Neural progenitor cell (in vitro differentiated cells): ENCODE measurements around the gene OR2F2. TPM values are rescaled to one million over a fixed set of nuclear protein-coding genes. Genes with fewer than 3 reads are reported as not detected.

ENCODE experiments used
- DNase-seq: peaks from one replicate; pipeline ENCODE4 v3.0.0-alpha.2; 2016; ENCODE audit warnings: low spot score
- H2AFZ ChIP-seq: fragments of 200-600 bp; sonication (generic); replicated peaks from 2 replicates; pipeline ENCODE4 v1.6.1; 2016; ENCODE audit warnings: antibody characterized with exemption
- H3F3A ChIP-seq: fragments of 200-600 bp; sonication (generic); 2 replicates; pipeline ENCODE4 v1.6.1; 2016; ENCODE audit warnings: antibody characterized with exemption, low read depth
- H3K27ac ChIP-seq: fragments of 200-600 bp; sonication (generic); 2 replicates; pipeline ENCODE4 v1.5.1; 2016; ENCODE audit warnings: mild to moderate bottlenecking
- H3K27me3 ChIP-seq: fragments of 200-600 bp; sonication (generic); 2 replicates; pipeline ENCODE4 v1.6.1; 2016; ENCODE audit warnings: mild to moderate bottlenecking, moderate library complexity
- H3K36me3 ChIP-seq: fragments of 200-600 bp; sonication (generic); 2 replicates; pipeline ENCODE4 v1.5.1; 2016
- H3K4me1 ChIP-seq: fragments of 200-600 bp; sonication (generic); 2 replicates; pipeline ENCODE4 v1.6.1; 2016; ENCODE audit warnings: mixed run types
- H3K4me2 ChIP-seq: fragments of 200-600 bp; sonication (generic); 2 replicates; pipeline ENCODE4 v1.6.1; 2016
- H3K4me3 ChIP-seq: fragments of 200-600 bp; sonication (generic); 2 replicates; pipeline ENCODE4 v1.5.1; 2016
- H3K79me2 ChIP-seq: fragments of 200-600 bp; sonication (generic); 2 replicates; pipeline ENCODE4 v1.6.1; 2016; ENCODE audit warnings: low read depth
- H3K9ac ChIP-seq: fragments of 200-600 bp; sonication (generic); 2 replicates; pipeline ENCODE4 v1.6.1; 2016
- H3K9me3 ChIP-seq: fragments of 200-600 bp; sonication (generic); 2 replicates; pipeline ENCODE4 v1.5.1; 2016; ENCODE audit warnings: low read depth
- H4K20me1 ChIP-seq: fragments of 200-600 bp; sonication (generic); 2 replicates; pipeline ENCODE4 v1.6.1; 2016; ENCODE audit warnings: low read depth
- H3K27ac Mint-ChIP-seq: 3 replicates; pipeline ENCODE4 v1.8.0; 2021; ENCODE audit warnings: mixed read lengths
- H3K27me3 Mint-ChIP-seq: 2 replicates; pipeline ENCODE4 v1.8.0; 2022; ENCODE audit warnings: low read depth, mild to moderate bottlenecking, inconsistent platforms, moderate library complexity, mixed read lengths; ENCODE audit not compliant: insufficient read depth
- H3K36me3 Mint-ChIP-seq: 3 replicates; pipeline ENCODE4 v1.8.0; 2021; ENCODE audit warnings: mixed read lengths
- H3K4me1 Mint-ChIP-seq: 3 replicates; pipeline ENCODE4 v1.8.0; 2021; ENCODE audit warnings: mixed read lengths
- H3K4me3 Mint-ChIP-seq: 3 replicates; pipeline ENCODE4 v1.8.0; 2021; ENCODE audit warnings: mild to moderate bottlenecking, moderate library complexity, mixed read lengths
- H3K9me3 Mint-ChIP-seq: 3 replicates; pipeline ENCODE4 v1.8.0; 2020; ENCODE audit warnings: mixed read lengths
- EZH2 ChIP-seq: fragments of 200-600 bp; sonication (generic); IDR thresholded peaks from 2 replicates; pipeline ENCODE4 v1.6.1; 2017; ENCODE audit warnings: antibody characterized with exemption, mild to moderate bottlenecking, moderate library complexity
- EZH2phosphoT487 ChIP-seq: fragments of 200-600 bp; sonication (generic); IDR thresholded peaks from 2 replicates; pipeline ENCODE4 v1.6.1; 2017; ENCODE audit warnings: antibody characterized with exemption
- total RNA-seq: library from RNA; depleted of rRNA; stranded (reverse); fragments of >200 nt; gene quantifications from 2 replicates; pipeline ENCODE4 v1.2.3, GENCODE V29; 2015; ENCODE audit warnings: low replicate concordance
- TF ChIP-seq, protein P1 (sequence below): fragments of 200-600 bp; sonication (generic); IDR thresholded peaks from 2 replicates; pipeline ENCODE4 v1.5.1; 2017; ENCODE audit warnings: antibody characterized with exemption, mild to moderate bottlenecking

The OR2F2 gene
- total RNA-seq, 1 donor from 2014 or later: not detected

DNA sequence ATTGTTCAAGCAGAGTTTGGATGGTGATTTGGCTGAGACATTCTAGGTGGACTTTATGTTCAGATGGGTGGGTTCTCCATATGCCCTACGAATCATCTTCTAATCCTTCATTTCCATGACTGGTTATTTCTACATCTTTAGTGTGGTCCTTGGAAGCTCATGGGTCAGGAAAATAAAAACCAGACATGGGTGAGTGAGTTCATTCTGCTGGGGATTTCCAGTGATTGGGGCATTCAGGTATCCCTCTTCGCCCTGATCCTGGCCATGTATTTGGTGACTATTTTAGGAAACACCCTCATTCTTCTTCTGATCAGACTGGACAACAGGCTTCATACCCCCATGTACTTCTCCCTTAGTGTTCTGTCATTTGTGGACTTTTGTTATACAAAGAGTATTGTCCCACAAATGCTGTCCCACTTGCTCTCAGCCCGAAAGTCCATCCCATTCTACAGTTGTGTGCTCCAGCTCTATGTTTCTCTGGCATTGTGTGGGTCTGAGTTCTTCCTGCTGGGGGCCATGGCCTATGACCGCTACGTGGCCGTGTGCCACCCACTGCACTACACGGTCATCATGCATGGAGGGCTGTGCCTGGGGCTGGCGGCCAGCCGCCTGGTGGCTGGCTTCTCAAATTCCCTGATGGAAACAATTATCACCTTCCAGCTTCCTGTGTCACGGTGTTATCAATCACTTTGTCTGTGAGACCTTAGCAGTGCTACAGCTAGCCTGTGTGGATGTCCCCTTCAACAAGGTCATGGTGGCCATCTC, 45.9 kb downstream of the OR2F2 start:
- H3K27me3 Mint-ChIP-seq: no peaks in the 10 kb centered on the region
- Histone ChIP-seq H3K79me2 (no peaks in the 10 kb centered on the region), H3K4me3 (no peak overlapping the region), H3K4me2 (no peak overlapping the region), H3K4me1 (no peaks in the 10 kb centered on the region), H3K36me3 (no peaks in the 10 kb centered on the region), H3K9me3 (no peaks in the 10 kb centered on the region), H3K9ac (no peak overlapping the region), H4K20me1 (no peaks in the 10 kb centered on the region), H3K27ac (no peak overlapping the region), H3K27me3 (no peaks in the 10 kb centered on the region), H3F3A (no peaks in the 10 kb centered on the region), H2AFZ (no peak overlapping the region)
- no peak for DNase-seq
- H3K4me1 Mint-ChIP-seq: no peaks in the 10 kb centered on the region
- TF ChIP-seq, protein P1, sequence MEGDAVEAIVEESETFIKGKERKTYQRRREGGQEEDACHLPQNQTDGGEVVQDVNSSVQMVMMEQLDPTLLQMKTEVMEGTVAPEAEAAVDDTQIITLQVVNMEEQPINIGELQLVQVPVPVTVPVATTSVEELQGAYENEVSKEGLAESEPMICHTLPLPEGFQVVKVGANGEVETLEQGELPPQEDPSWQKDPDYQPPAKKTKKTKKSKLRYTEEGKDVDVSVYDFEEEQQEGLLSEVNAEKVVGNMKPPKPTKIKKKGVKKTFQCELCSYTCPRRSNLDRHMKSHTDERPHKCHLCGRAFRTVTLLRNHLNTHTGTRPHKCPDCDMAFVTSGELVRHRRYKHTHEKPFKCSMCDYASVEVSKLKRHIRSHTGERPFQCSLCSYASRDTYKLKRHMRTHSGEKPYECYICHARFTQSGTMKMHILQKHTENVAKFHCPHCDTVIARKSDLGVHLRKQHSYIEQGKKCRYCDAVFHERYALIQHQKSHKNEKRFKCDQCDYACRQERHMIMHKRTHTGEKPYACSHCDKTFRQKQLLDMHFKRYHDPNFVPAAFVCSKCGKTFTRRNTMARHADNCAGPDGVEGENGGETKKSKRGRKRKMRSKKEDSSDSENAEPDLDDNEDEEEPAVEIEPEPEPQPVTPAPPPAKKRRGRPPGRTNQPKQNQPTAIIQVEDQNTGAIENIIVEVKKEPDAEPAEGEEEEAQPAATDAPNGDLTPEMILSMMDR: no peak
- TF ChIP-seq EZH2phosphoT487 (no peak), EZH2 (no peak)
- H3K27ac Mint-ChIP-seq: no peak overlapping the region
- H3K4me3 Mint-ChIP-seq: no peak overlapping the region
- no peaks in the 10 kb centered on the region for H3K9me3 Mint-ChIP-seq
- no peaks in the 10 kb centered on the region for H3K36me3 Mint-ChIP-seq

DNA sequence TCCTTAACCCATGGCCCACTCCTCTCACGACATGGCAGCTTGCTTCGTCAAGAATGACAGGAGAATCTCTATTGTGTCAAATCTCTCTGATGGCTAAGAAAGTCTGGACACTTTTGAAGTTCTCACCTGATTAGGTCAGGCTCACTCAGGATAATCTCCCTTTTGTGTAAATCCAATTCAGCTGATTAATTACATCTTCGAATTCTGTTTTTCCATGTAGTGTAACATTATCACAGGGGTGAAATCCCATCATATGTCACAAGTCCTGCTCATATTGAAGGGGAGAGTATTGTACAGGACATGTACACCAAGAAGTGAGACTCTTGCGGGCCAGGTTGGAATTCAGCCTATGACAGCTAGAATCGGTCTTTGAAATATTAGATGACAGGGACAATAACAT, 48.9 kb downstream of the OR2F2 start:
- DNase-seq: no peak
- Histone ChIP-seq H2AFZ (no peak overlapping the region), H4K20me1 (no peaks in the 10 kb centered on the region), H3K27me3 (no peaks in the 10 kb centered on the region), H3K4me2 (no peak overlapping the region), H3K4me3 (no peak overlapping the region), H3K9me3 (no peaks in the 10 kb centered on the region), H3K27ac (no peak overlapping the region), H3K4me1 (no peaks in the 10 kb centered on the region), H3K36me3 (no peaks in the 10 kb centered on the region), H3F3A (no peaks in the 10 kb centered on the region), H3K9ac (no peak overlapping the region), H3K79me2 (no peaks in the 10 kb centered on the region)
- Mint-ChIP-seq H3K27me3 (no peaks in the 10 kb centered on the region), H3K36me3 (no peaks in the 10 kb centered on the region), H3K4me1 (no peaks in the 10 kb centered on the region), H3K27ac (no peak overlapping the region), H3K9me3 (no peaks in the 10 kb centered on the region), H3K4me3 (no peak overlapping the region)
- TF ChIP-seq EZH2phosphoT487 (no peak), EZH2 (no peak)
- TF ChIP-seq, protein P1: no peak

Other genes with a start within 250 kb of the OR2F2 start
- gene CTAGE6, start 177.5 kb upstream of the OR2F2 start, total RNA-seq: 0.07 TPM in 1 of 2 replicates, not detected in the other
- 71.0 and 89.6 TPM in 2 replicates for gene TCAF1, start 33.1 kb upstream of the OR2F2 start, total RNA-seq
- not detected in 2 replicates for gene OR2F1, start 19.6 kb downstream of the OR2F2 start, total RNA-seq
- gene OR6B1, start 65.1 kb downstream of the OR2F2 start, total RNA-seq: not detected in 2 replicates
- not detected in 2 replicates for gene OR2A5, start 113.7 kb downstream of the OR2F2 start, total RNA-seq
- gene OR2A25, start 134.6 kb downstream of the OR2F2 start, total RNA-seq: not detected in 2 replicates
- not detected in 2 replicates for gene OR2A12, start 151.0 kb downstream of the OR2F2 start, total RNA-seq
- not detected in 2 replicates for gene OR2A2, start 174.3 kb downstream of the OR2F2 start, total RNA-seq
- not detected in 2 replicates for gene OR2A14, start 187.9 kb downstream of the OR2F2 start, total RNA-seq
- gene CTAGE4, start 248.2 kb downstream of the OR2F2 start, total RNA-seq: 0.43 and 1.1 TPM in 2 replicates